NB4 (cell line): ENCODE results near the gene SPNS3.

ENCODE experiments used
- MYC ChIP-seq: IDR thresholded peaks from 2 replicates; pipeline ENCODE4 v1.6.1; 2011; ENCODE audit warnings: low read depth, low read length
- POLR2A ChIP-seq: IDR thresholded peaks from 2 replicates; pipeline ENCODE4 v1.6.1; 2011; ENCODE audit warnings: mild to moderate bottlenecking; ENCODE audit not compliant: insufficient read length; ENCODE audit errors: extremely low read depth
- TF ChIP-seq, protein P1 (sequence below): IDR thresholded peaks from 2 replicates; pipeline ENCODE4 v1.6.1; 2011; ENCODE audit warnings: low read depth, low read length
- TF ChIP-seq, protein P2 (sequence below): IDR thresholded peaks from one replicate; pipeline ENCODE4 v1.5.1; 2012; ENCODE audit warnings: low read depth, low read length

DNA sequence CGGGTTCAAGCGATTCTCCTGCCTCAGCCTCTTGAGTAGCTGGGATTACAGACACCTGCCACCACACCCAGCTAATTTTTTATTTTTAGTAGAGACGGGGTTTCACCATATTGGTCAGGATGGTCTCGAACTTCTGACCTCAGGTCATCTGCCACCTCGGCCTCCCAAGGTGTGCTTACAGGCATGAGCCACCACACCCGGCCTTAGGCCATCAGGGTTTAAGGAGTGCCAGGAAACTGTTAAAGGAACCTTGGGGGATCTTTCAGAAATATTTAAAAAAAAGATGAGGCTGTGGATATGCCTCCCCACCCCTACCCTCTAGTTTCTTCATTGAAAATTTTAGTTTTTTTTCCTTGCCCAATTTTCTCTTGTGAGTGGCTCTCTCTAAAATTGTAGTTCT lies 35.9 kb upstream of the SPNS3 start:
- TF ChIP-seq, protein P1, sequence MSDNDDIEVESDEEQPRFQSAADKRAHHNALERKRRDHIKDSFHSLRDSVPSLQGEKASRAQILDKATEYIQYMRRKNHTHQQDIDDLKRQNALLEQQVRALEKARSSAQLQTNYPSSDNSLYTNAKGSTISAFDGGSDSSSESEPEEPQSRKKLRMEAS, result no peak
- TF ChIP-seq POLR2A (no peak), MYC (no peak)
- TF ChIP-seq, protein P2, sequence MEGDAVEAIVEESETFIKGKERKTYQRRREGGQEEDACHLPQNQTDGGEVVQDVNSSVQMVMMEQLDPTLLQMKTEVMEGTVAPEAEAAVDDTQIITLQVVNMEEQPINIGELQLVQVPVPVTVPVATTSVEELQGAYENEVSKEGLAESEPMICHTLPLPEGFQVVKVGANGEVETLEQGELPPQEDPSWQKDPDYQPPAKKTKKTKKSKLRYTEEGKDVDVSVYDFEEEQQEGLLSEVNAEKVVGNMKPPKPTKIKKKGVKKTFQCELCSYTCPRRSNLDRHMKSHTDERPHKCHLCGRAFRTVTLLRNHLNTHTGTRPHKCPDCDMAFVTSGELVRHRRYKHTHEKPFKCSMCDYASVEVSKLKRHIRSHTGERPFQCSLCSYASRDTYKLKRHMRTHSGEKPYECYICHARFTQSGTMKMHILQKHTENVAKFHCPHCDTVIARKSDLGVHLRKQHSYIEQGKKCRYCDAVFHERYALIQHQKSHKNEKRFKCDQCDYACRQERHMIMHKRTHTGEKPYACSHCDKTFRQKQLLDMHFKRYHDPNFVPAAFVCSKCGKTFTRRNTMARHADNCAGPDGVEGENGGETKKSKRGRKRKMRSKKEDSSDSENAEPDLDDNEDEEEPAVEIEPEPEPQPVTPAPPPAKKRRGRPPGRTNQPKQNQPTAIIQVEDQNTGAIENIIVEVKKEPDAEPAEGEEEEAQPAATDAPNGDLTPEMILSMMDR, result no peak
